Stimulated activated CD4-positive, alpha-beta T cell treated with anti-CD3 and anti-CD28 coated beads, Interleukin-2, amount 100 ng/mL, for 48 hours (primary cell): ENCODE data around the gene CEBPG.
A peak's percentile ranks its signal among the peaks of the same experiment; 100 is the strongest.

Experiments
- DNase-seq, 2 donors: peaks; one replicate each; pipeline ENCODE4 v3.0.0-alpha.2; 2020

Gene CEBPG

DNA sequence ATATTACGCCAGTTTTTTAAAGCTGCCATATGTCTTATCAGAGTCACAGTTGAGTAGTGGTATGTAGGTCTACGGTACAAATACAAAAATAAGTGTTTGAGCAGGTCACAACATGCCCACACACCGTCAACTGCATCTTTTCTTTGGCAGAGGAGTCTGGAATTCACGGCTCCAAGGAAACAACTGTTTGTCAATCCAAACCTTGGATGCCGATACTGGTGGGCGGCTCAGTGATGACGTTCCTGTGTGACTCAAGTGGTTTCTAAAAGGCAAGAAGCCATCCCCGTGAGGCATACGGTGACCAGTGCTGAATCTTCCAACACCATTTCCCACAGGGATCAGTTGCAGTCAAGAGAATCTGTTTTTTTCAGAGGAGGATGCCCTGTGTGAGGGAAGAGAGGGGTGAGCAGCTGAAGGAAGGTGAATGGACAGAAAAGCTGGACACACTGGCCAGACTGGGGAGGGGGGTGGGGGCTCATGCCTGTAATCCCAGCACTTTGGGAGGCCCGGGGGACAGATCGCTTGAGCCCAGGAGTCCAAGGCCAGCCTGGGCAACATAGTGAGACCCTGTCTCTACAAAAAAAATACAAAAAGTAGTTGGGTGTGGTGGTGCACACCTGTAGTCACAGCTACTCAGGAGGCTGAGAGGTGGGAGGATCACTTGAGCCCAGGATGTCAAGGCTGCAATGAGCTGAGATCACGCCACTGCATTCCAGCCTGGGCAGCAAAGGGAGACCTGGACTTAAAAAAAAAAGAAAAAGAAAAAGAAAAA lies 22.8 kb upstream of the CEBPG start:
- no peak for DNase-seq

DNA sequence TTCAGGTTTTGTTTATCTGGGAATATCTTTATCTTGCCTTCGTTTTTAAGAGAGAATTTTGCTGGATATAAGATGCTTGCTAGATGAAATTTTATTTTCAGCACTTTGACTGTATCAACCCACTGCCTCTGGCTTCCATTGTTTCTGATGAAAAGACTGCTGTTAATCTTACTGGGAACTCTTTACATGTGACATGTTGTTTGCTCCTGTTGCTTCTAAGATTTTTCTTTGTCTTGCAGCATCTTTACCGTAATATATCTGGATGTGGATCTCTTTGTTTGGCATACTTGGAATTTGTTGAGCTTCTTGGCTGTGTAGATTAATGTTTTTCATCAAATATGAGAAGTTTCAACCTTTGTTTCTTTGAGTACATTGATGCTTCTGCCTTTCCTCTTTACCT lies 18.0 kb upstream of the CEBPG start:
- DNase-seq: no peak

DNA sequence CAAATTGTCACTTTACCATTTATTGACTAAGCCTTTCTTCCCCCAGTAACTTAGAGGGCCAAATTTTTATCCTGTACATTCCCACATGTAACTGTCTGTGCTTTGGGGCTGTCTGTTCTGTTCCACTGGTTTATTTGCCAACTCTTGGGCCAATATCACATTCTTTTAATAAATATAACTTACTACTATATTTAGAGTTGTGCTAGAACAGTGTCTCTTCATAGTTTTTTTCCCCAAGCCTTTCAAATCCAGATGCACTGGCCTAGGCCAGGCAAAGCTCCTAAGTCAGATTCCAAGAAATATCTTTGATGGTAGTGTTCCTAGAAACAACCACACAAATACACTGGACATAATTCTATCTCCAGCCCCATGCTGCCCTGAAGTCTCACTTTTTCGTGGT lies 16.0 kb upstream of the CEBPG start:
- no peak for DNase-seq

DNA sequence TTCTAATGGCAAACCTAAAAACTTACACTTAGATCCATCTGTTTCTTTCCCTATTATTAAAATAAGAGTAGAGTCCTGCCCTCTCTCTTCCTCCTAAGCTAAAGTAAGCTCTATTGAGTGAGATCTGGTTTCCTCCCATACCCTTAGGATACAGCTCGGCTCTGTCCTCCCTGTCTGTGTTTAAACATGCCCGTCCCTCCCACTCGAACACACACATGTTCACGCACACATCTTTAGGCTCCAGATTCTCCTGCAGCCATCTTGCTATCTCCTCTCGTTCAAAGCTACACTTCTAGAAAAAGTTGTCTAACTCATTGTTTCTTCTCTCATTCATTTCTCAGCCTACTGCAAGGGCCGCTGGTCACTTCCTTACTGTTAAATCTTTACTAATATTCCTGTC lies 15.1 kb upstream of the CEBPG start:
- DNase-seq: no peak

DNA sequence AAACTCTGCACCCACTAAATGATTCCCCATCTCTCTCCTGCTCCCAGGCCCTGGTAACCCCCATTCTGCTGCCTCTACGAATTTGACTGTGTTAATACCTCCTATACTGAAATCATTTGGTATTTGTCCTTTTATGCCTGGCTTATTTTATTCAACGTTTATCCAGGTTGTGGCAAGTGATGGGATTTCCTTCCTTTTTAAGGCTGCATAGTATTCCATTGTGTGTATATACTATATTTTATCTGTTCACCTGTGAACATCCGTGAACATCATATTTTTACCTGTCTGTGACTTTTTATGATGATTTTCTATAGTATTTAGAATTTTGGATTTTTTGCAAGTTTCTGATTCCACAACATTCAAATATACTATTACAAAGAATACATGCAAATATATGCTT lies 13.9 kb upstream of the CEBPG start:
- no peak for DNase-seq

DNA sequence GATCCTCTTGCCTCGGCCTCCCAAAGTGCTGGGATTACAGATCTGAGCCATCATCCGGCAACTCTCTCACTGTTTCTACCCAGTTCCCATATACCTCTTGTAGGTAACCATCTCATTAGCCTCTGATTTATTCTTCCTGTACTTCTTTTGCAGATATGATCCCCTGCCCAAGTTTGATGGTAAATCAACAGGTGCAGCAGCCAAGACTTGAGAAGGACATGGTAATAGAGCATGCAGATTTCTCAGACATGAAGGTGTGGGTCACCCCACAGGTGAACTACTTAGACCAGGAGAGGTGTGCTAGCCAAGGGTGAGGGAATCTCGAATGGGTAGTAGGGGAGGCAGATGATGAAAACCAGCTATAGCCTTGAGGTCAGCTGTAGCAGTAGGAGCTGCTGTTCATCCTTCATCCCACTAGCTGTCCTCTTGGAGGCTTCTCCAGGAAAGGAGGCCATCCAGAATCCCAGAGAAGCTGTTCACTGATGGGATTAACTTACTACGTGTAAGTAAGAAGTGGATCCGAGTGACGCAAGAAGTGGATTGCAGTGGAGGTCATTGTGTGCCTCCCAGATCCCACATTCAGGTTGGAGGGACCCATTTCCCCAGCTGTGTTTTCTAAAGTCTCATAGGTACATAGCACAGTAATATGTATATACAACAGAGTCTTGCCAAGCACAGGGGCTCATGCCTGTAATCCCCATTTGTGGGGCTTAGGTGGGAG lies 10.8 kb upstream of the CEBPG start:
- no peak for DNase-seq

DNA sequence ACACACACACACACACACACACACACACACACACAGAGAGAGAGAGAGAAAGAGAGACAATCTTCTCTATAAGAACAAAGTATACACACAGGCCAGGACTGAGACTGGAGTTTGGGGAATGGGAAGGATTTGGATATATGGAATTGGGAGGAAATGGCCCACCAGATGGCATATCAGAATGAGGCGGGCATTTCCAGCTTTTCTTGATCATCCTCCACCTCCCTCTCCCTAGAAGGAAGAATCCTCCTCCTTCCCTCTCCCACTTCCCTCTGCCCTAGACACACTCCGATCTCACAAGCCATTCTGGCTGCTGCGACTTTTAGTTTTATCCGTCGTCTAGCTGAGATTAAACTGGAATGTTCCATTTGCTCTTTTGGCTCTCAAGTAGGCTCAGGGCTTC lies 10.0 kb upstream of the CEBPG start:
- no peak for DNase-seq

DNA sequence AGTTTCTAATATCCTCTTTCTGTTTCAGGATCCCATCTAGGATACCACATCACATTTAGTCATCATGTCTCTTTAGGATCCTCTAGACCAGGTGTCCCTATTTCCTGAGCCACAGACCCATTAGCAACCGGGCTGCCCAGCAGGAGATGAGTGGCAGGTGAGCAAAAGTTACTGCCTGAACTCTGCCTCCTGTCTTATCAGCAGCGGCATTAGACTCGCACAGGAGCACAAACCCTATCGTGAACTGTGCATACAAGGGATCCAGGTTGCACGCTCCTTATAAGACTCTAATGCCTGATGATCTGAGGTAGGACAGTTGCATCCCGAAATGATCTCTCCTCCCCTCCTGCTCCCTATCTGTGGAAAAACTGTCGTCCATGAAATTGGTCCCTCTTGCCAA lies 7.8 kb upstream of the CEBPG start:
- DNase-seq: no peak

DNA sequence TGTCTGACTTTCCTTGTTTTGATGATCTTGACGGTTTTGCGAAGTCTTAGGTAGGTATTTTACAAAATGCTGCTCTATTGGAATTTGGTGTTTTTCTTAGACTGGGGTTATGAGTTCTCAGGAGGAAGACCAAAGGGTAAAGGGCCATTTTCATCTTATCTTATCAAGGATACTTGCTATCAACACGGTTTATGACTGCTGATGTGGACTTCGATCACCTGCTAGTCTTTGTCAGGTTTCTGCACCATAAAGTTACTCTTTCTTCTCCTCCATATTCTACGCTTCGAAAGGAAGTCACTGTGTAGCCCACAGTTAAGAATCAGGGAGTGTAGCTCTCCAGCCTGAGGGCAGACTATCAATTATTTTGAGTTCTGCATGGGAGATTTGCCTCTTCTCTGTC lies 7.4 kb upstream of the CEBPG start:
- DNase-seq: no peak

DNA sequence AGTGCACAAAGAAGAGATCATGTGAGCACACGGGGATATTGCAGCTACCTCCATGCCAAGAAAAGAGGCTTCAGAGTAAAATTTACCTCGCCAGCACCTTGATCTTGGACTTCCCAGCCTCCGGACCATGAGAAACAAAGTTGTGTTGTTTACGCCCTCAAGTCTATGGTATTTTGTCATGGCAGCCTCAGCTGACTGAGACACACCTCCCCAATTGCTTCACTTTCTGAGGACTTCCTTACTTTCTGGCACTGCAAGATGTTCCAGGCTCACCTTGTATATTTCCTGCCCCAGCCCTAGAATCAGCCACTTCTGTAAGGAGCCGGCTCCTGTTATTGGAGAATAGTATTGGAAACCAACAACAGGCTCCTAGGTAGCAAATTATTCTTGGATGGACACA lies 6.6 kb upstream of the CEBPG start:
- no peak for DNase-seq

DNA sequence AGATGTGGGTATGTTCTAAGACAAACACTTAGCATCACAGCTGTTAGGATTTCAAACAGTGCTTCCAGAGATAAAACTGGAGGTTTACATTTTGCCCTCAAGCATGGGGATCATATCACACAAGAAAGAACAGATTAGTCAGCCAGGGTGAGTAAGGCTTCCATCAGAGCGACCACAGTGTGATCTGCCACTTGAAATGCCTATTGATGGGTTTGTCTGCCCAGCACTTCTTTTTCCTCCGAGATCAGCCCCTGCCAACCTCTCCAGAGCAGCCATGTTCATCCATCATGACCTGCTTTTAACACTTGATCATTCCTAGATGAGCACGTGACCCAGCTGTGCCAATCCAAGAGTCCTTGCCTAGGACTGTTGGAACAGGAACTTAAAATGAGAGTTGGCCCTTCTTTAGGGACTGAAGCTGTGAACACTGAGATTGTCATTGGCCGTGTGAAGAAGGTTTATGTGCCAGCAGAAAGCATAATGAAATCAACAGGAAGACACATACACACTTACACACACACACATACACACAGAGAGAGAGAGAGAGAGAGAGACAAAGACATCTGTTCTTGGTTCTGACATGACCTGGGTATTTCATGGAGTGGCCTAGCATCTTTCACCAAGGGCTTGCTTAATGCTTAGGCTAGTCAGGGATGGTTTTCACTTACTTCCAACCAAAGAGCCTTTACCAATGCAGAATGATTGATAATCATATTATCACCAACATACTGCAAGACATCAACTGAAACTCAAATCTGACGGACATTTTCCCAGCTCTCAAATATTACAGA lies 5.2 kb upstream of the CEBPG start:
- no peak for DNase-seq

DNA sequence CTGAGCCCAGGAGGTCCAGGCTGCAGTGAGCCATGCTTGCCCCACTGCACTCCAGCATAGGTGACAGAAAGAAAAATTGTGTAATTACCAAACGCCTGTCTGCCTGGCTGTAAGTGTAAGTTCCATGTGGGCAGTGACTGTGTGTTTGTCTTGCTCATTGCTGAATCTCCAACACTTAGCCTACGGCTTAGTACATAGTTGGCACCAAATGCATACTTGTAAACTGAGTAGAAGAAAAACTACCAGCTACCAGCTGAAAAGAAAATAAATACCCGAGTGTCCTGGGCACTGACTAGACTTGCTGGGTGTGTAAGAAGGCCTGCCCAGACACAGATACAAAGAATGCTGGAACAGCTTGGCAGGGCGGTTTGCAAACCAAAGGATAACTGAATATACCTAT lies 2.7 kb upstream of the CEBPG start:
- no peak for DNase-seq

DNA sequence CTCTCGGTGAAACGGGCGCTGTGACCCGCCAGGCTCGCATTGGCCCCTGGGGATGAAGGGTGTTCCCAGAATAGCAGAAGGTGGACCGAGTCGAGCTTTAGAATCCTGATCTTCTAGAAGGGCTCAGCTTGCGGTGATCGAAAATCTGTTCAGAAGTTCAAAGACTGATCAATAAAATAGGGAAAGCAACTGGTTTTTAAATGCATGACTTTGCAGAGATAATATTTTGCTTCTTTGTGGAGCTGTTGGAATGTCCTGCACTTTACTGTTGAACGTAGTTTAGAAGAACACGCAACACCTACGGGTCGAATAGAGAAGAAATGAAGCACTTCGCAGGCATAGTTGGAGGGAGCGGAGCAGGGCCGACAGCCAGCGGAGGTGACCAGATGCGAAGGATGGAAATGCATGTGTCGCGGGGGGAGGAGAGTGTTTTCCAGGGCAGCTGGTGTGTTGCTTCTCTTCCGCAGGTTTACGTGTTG lies 766 bp downstream of the CEBPG start:
- peak in 1 of 2 donors; percentile 10 for DNase-seq

DNA sequence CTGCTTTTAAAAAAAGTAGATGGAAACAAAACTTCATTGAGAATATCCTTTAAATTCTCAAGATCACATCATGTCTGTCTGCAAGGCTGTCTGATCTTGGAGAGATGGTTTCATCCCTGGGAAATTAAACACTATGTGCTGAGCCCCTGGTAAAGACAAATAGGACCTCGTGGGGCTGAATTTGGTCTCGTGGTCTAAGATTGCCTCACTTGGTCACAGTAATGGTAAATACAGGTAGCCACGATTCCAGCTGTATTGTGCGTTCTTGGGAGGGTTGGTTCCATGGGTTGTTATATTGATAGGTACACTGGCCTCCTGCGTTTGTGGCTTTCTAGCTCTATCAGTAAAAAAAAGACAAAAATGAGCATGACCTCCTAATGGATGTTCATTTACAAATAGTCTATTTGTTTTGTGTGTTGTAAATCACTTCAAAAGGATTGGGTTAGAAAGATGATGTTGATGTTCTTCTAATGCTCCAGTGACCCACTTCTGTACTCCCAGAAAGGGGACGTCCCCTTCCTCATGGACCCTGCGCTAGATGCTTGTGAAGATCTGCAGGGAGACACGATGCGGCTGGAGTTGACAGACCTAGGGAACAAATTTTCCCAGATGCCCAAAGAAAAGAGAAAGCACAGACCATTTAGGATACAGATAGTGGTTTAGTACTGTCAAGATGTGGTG lies 1.8 kb downstream of the CEBPG start:
- no peak for DNase-seq

DNA sequence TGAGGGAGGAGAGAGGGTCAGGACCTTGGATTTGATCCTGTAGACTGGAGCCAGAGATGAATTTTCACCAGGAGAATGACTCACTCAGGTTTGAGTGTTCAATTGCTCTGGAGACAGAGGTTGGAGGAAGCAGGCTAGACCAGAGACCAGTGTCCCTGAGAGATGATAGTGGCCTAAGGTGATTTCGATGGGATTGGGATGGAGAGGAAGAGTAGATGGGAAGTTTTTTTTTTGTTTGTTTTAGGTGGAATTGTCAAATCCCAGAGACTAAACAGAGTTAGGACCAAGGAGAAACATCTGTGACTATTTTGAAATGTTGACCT lies 2.3 kb downstream of the CEBPG start:
- DNase-seq: no peak

DNA sequence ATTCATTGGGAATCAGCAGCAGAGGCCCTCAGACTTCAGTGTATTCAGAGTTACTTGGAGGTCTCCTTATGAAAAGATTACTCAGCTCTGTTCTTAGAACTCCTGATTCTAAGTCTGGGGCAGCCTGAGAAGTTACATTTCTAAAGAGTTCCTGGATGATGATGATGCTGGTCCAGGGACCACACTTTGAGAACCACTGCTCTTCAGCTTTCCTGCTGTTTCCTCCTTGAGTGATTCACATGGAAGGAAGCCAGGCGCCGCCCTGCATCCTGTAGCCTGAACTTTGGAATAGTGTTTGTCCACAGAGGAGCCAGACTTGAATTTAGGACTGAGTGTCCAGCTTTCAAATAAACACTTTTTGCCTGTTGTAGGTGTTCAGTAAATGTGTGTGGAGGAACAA lies 2.9 kb downstream of the CEBPG start:
- DNase-seq: no peak

DNA sequence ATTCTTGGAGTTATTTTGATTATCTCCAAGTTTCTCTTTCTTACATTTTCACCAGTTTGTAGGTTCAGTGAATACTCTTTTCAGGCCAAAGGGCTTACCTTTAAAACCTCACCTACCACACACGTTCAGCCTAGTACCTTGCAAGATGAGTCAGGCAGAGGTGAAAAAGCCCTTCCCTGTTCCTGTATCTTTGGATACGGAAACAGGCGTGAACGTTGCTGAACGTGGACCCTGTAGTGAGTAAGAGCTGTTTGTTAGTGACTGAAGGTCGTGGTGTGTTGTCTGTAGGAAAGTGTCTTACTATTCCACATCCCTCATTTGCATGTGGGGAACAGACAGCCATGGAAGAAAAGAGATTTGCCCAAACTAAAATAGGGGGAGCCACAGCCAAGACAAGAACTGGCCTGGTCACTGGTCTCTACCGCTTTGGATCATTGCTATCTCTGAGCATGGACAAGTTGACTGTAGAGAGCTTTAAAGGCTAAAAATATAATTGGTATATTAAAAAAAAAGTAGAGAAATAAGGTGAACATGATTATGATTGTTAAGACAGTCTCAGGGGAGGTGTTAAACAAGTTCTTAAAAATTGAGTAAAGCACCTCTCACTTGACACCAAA lies 3.5 kb downstream of the CEBPG start:
- no peak for DNase-seq

DNA sequence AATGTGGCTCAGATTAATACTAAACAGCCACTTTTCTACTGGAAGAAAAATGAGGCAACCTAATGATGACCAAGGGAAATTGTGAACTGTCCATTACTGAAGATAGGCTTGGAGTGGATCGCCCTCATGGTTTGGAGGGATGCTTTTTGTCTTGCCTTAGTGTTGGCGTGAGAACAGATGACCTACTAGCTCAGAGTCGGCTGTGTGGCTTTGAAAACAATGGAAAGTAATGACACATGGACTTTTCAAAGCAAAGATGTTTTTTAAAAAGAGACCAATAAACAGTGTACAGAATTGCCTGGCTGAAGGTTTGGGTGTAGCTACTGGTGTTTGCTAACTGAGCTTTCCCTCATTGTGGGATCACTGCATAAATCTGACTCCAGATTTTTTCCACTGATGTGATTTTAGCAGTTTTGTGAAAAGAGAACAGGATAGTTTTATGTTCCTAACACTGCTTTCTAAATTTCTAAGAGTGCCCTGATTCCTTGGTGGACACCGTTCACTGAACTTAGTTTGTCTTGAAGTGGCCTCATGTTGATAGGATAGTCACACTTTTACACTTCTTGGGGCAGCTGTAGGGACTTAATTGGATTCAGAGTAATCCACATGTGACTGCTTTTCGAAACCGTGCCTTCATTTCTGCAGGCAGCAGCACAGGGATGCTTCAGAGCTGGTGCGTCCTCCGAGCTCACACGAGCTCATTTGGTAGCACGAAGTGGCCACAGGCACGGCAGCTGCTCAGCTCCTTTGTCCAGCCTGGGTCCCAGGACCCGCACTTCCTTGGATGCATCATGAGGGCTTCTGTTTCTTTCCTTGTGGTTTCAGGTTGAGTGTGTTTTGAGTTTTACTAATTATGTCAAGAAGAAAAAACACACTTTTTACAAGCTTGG lies 4.3 kb downstream of the CEBPG start:
- DNase-seq: no peak

DNA sequence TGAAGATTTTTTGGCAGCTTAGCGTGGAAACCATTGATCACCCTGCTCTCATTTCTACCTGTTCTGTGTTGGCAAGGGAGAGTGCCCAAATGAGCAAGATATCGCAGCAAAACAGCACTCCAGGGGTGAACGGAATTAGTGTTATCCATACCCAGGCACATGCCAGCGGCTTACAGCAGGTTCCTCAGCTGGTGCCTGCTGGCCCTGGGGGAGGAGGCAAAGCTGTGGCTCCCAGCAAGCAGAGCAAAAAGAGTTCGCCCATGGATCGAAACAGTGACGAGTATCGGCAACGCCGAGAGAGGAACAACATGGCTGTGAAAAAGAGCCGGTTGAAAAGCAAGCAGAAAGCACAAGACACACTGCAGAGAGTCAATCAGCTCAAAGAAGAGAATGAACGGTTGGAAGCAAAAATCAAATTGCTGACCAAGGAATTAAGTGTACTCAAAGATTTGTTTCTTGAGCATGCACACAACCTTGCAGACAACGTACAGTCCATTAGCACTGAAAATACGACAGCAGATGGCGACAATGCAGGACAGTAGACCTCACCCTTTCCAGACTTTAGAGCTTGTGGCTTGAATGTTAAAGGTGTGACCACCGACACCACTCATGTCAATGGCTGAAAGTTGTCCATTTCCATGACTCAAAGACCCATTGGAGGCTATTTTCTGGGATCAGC lies 5.8 kb downstream of the CEBPG start:
- no peak for DNase-seq

DNA sequence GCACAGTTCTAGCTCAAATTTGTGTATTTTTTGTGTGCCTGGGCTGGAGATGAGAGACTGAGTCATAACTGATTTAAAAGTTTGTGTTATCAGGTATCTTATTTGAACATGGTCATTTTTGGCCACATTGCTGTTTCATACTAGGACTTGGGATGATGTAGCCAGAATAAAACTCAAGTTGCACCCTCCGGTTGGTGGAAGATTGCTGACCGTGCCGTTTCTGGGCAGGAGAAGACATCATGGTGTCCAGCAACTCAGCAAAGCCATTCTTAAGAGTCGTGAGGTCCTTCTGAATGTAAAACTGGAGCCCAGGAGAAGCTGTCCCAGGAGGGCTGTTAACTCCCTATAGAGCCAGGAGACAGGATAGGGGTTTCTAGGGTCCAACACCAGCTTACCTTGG lies 7.6 kb downstream of the CEBPG start:
- no peak for DNase-seq

DNA sequence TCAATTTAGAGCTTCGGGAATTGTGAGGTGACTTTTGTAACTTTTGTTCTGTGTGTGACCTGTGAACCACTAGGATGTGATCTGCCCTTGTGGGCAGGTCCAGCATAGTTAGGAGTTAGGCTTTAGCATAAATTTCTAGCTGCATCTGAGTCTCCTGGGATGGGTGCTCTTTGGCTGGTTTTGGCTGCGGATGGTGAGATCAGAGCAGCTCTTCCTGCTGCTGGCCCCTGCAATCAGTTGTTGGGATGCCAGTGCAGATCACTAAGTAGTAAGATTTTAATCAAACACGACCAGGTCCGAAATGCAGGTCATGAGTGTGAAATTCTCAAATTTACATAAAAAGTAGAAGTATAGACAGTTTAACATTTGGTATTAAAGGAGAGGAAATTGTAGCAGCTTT lies 8.5 kb downstream of the CEBPG start:
- DNase-seq: no peak
